ENCODE measurements around the gene TANGO6.

Gene TANGO6

GRCh38 chr16:69084289-69084688, 241.0 kb downstream of the TANGO6 start:
- no peak for DNase-seq
- H3K27ac ChIP-seq (ENCODE audit: insufficient read depth, low read length, poor library complexity, severe bottlenecking): no peak overlapping the region

GRCh38 chr16:69085032-69085695, 241.8 kb downstream of the TANGO6 start:
- H3K36me3 ChIP-seq (ENCODE audit: control insufficient read depth, insufficient read depth, low read length): no peaks in the 10 kb centered on the region
- H3K4me1 ChIP-seq (ENCODE audit: control insufficient read depth, insufficient read depth, low read length, poor library complexity, severe bottlenecking): no peaks in the 10 kb centered on the region
- no peak overlapping the region for H3K27ac ChIP-seq (ENCODE audit: insufficient read depth, low read length, poor library complexity, severe bottlenecking)
- no peak overlapping the region for H3K4me3 ChIP-seq (ENCODE audit: insufficient read depth, low read depth, low read length, poor library complexity, severe bottlenecking)
- DNase-seq: no peak
- no peaks in the 10 kb centered on the region for H3K9me3 ChIP-seq (ENCODE audit: control insufficient read depth, low read length)
- no peaks in the 10 kb centered on the region for H3K27me3 ChIP-seq (replicated peaks; ENCODE audit: control insufficient read depth, insufficient read depth, low read length, poor library complexity, severe bottlenecking)

More at GRCh38 chr16:69084289-69084688, 241.0 kb downstream of the TANGO6 start:
- Histone ChIP-seq H3K4me3 (ENCODE audit: insufficient read depth, low read depth, low read length, poor library complexity, severe bottlenecking) (no peak overlapping the region), H3K4me1 (ENCODE audit: control insufficient read depth, insufficient read depth, low read length, poor library complexity, severe bottlenecking) (no peaks in the 10 kb centered on the region), H3K36me3 (ENCODE audit: control insufficient read depth, insufficient read depth, low read length) (no peaks in the 10 kb centered on the region), H3K27me3 (replicated peaks; ENCODE audit: control insufficient read depth, insufficient read depth, low read length, poor library complexity, severe bottlenecking) (no peaks in the 10 kb centered on the region), H3K9me3 (ENCODE audit: control insufficient read depth, low read length) (no peaks in the 10 kb centered on the region)

DNA sequence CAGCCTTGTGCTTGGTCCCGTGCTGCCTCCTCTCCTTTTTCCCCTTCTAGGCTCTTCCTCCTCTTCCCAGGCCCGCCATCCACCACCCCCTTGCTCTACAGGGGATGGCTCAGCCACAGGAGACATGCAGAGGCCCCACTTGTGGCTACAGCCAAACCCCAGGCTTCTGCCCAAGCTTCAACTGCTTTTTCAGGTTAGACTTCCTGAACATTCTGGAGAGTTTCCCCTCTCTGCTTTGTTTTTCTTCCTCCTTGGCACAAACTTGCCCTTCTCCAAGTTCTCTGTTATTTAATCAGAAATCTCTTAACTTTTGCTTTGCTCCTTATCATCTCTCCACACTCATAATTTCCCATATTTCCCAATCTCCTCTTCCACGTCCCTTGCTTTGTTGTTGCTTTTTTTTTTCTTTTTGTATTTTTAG, 243.8 kb downstream of the TANGO6 start:
- no peak overlapping the region for H3K27ac ChIP-seq (ENCODE audit: insufficient read depth, low read length, poor library complexity, severe bottlenecking)
- H3K4me1 ChIP-seq (ENCODE audit: control insufficient read depth, insufficient read depth, low read length, poor library complexity, severe bottlenecking): no peaks in the 10 kb centered on the region
- no peaks in the 10 kb centered on the region for H3K9me3 ChIP-seq (ENCODE audit: control insufficient read depth, low read length)
- H3K36me3 ChIP-seq (ENCODE audit: control insufficient read depth, insufficient read depth, low read length): no peaks in the 10 kb centered on the region
- no peak for DNase-seq
- no peak overlapping the region for H3K4me3 ChIP-seq (ENCODE audit: insufficient read depth, low read depth, low read length, poor library complexity, severe bottlenecking)
- H3K27me3 ChIP-seq (replicated peaks; ENCODE audit: control insufficient read depth, insufficient read depth, low read length, poor library complexity, severe bottlenecking): no peaks in the 10 kb centered on the region

DNA sequence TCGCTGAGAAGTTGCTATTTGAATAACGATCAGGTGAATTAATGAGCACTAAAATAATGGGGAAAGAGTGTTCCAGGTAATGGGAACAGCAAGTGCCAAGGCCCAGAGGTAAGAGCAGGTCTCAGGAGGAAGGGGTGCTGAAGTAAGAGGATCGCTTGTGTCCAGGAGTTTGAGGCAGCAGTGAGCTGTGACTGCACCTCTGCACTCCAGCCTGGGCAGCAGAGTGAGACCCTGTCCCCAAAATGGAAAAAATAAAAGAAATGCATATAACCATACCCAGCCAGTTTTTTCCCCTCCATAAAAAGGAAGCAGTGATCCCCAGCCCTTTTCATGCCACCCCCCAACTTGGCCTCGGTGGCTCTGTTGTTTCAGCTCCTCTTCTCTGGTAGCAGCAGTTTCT, 245.4 kb downstream of the TANGO6 start:
- no peak overlapping the region for H3K4me3 ChIP-seq (ENCODE audit: insufficient read depth, low read depth, low read length, poor library complexity, severe bottlenecking)
- H3K27ac ChIP-seq (ENCODE audit: insufficient read depth, low read length, poor library complexity, severe bottlenecking): no peak overlapping the region
- no peaks in the 10 kb centered on the region for H3K36me3 ChIP-seq (ENCODE audit: control insufficient read depth, insufficient read depth, low read length)
- DNase-seq: no peak
- H3K9me3 ChIP-seq (ENCODE audit: control insufficient read depth, low read length): no peaks in the 10 kb centered on the region
- no peaks in the 10 kb centered on the region for H3K4me1 ChIP-seq (ENCODE audit: control insufficient read depth, insufficient read depth, low read length, poor library complexity, severe bottlenecking)
- H3K27me3 ChIP-seq (replicated peaks; ENCODE audit: control insufficient read depth, insufficient read depth, low read length, poor library complexity, severe bottlenecking): no peaks in the 10 kb centered on the region

- Histone ChIP-seq H3K27me3 (replicated peaks; ENCODE audit: control insufficient read depth, insufficient read depth, low read length, poor library complexity, severe bottlenecking) (no peaks in the 10 kb centered on the region), H3K4me1 (ENCODE audit: control insufficient read depth, insufficient read depth, low read length, poor library complexity, severe bottlenecking) (no peaks in the 10 kb centered on the region), H3K36me3 (ENCODE audit: control insufficient read depth, insufficient read depth, low read length) (no peaks in the 10 kb centered on the region), H3K9me3 (ENCODE audit: control insufficient read depth, low read length) (no peaks in the 10 kb centered on the region), H3K4me3 (ENCODE audit: insufficient read depth, low read depth, low read length, poor library complexity, severe bottlenecking) (no peak overlapping the region), H3K27ac (ENCODE audit: insufficient read depth, low read length, poor library complexity, severe bottlenecking) (no peak overlapping the region)
- no peak for DNase-seq
Observed at GRCh38 chr16:69089091-69089910, 246.0 kb downstream of the TANGO6 start.

- Histone ChIP-seq H3K27ac (ENCODE audit: insufficient read depth, low read length, poor library complexity, severe bottlenecking) (no peak overlapping the region), H3K4me1 (ENCODE audit: control insufficient read depth, insufficient read depth, low read length, poor library complexity, severe bottlenecking) (no peaks in the 10 kb centered on the region), H3K27me3 (replicated peaks; ENCODE audit: control insufficient read depth, insufficient read depth, low read length, poor library complexity, severe bottlenecking) (no peaks in the 10 kb centered on the region), H3K9me3 (ENCODE audit: control insufficient read depth, low read length) (no peaks in the 10 kb centered on the region), H3K36me3 (ENCODE audit: control insufficient read depth, insufficient read depth, low read length) (no peaks in the 10 kb centered on the region), H3K4me3 (ENCODE audit: insufficient read depth, low read depth, low read length, poor library complexity, severe bottlenecking) (no peak overlapping the region)
- DNase-seq: no peak
Observed at GRCh38 chr16:69093974-69094373, 250.6 kb downstream of the TANGO6 start.

DNA sequence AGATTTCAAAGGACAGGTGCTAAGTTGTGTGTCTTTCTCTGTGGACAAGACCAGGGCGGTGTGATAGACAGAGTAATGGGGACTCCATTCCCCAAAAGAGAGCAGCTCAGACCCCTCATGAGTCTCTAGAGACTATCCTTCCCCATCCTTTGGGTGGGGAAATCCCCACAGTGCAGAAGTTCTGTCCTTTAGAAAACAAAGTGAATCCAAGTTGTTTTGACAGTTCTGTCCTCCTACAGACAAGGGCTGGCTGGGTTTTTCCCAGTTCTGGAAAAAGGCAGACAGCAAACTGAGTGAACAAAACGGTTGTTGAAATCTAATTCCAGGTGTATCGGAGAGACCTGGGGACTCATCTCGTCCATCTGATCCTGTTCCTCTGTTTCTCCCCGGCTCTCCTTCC, 251.2 kb downstream of the TANGO6 start:
- Histone ChIP-seq H3K4me3 (ENCODE audit: insufficient read depth, low read depth, low read length, poor library complexity, severe bottlenecking) (no peak overlapping the region), H3K4me1 (ENCODE audit: control insufficient read depth, insufficient read depth, low read length, poor library complexity, severe bottlenecking) (no peaks in the 10 kb centered on the region), H3K9me3 (ENCODE audit: control insufficient read depth, low read length) (no peaks in the 10 kb centered on the region), H3K27ac (ENCODE audit: insufficient read depth, low read length, poor library complexity, severe bottlenecking) (no peak overlapping the region), H3K36me3 (ENCODE audit: control insufficient read depth, insufficient read depth, low read length) (no peaks in the 10 kb centered on the region), H3K27me3 (replicated peaks; ENCODE audit: control insufficient read depth, insufficient read depth, low read length, poor library complexity, severe bottlenecking) (no peaks in the 10 kb centered on the region)
- DNase-seq: no peak

DNA sequence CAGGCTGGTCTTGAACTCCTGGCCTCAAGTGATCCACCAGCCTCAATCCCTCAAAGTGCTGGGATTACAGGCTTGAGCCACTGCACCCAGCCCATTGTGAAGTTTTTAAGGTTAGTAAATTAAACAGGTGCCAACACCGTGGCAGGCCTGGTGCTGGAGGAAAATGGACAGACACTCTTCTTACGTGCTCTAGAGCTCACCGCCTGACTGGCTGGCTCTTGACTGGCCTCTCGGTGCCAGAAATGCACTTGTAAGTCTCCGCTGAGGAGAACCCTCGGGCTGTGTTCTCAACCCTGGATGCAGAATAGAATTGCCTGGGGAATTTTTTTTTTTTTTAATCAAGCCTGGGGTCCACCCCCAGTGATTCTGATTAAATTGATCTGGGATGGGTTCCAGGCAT, 251.9 kb downstream of the TANGO6 start:
- Histone ChIP-seq H3K9me3 (ENCODE audit: control insufficient read depth, low read length) (no peaks in the 10 kb centered on the region), H3K36me3 (ENCODE audit: control insufficient read depth, insufficient read depth, low read length) (no peaks in the 10 kb centered on the region), H3K4me1 (ENCODE audit: control insufficient read depth, insufficient read depth, low read length, poor library complexity, severe bottlenecking) (no peaks in the 10 kb centered on the region), H3K4me3 (ENCODE audit: insufficient read depth, low read depth, low read length, poor library complexity, severe bottlenecking) (no peak overlapping the region), H3K27ac (ENCODE audit: insufficient read depth, low read length, poor library complexity, severe bottlenecking) (no peak overlapping the region), H3K27me3 (replicated peaks; ENCODE audit: control insufficient read depth, insufficient read depth, low read length, poor library complexity, severe bottlenecking) (no peaks in the 10 kb centered on the region)
- no peak for DNase-seq

DNA sequence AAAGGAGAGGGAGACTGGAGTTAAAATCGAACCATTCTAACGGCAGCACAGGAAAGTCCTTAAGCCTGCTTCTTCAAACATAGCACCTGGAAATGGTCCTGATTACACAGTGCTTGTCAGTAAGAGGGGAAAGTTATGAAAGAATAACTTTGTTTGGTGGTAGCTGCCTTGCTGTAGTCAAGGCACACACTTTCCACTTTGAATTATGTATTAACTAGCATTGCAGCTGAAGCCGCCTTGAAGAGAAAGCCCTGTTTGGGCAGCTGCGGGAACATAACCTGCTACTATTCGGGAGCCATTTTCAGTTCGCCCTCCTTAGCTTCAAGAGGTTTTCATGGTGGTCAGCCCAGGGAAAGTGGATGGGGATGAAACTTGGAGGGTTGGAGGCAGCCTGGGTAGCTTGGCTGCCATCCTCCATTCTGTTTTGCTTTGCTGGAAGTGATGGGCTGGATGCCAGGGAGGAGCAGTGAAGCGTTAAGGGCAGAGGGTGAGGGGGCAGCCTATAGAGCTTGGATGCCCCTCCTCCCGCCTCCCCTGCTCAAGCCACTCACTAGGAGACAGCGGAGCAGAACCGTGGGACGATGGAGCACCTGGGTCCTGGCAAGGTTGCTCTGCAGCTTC, 256.9 kb downstream of the TANGO6 start:
- H3K36me3 ChIP-seq (ENCODE audit: control insufficient read depth, insufficient read depth, low read length): no peaks in the 10 kb centered on the region
- peaks cover under 1% of the 10 kb centered on the region for H3K4me1 ChIP-seq (ENCODE audit: control insufficient read depth, insufficient read depth, low read length, poor library complexity, severe bottlenecking)
- H3K27ac ChIP-seq (ENCODE audit: insufficient read depth, low read length, poor library complexity, severe bottlenecking): no peak overlapping the region
- no peaks in the 10 kb centered on the region for H3K9me3 ChIP-seq (ENCODE audit: control insufficient read depth, low read length)
- H3K4me3 ChIP-seq (ENCODE audit: insufficient read depth, low read depth, low read length, poor library complexity, severe bottlenecking): no peak overlapping the region
- DNase-seq: no peak
- H3K27me3 ChIP-seq (replicated peaks; ENCODE audit: control insufficient read depth, insufficient read depth, low read length, poor library complexity, severe bottlenecking): no peaks in the 10 kb centered on the region

All from effector memory CD4-positive, alpha-beta T cell (primary cell).